SU-DHL-6 (cell line): Measurements from ENCODE around the gene CCNY.

Experiments
- CTCF ChIP-seq: fragments of 200-600 bp; sonication (generic); IDR thresholded peaks from one replicate; pipeline ENCODE4 v1.5.1; 2017; ENCODE audit warnings: antibody characterized with exemption, mild to moderate bottlenecking, low read length, moderate library complexity; ENCODE audit not compliant: insufficient read depth, poor library complexity, severe bottlenecking
- EZH2phosphoT487 ChIP-seq: fragments of 200-600 bp; sonication (generic), shearing (Covaris generic); conservative IDR thresholded peaks from 2 replicates; pipeline ENCODE4 v1.6.1; 2018; ENCODE audit warnings: mild to moderate bottlenecking, antibody characterized with exemption, low read length, moderate library complexity, mixed read lengths

DNA sequence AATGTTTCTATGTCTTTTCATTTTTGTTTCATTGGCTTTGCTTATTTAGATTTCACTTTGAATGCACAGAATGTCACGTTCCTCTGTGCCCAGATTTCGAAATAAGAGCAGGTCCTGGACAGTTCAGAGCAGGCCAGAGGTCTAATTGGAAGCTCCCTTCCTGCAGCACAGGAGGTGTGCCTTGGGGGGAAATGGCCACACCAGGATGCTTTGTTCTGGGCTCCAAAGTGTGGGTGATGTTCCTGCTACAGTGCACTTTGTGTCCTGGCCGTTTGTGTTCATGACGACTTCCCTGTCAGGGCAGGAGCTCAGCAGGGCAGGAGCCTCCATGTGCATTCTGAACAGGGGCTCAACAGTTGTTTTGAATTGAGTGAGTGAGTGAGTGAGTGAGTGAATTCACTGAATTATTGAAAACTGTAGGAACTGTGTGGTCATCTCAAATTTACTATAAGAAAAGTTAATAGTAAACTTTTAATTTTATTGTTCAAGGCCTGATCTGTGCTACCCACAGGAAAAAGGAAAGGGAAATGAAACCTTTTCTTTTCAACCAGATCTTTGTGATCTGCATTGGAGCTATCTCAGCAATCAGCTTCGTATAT lies 159.3 kb downstream of the CCNY start:
- TF ChIP-seq CTCF (no peak), EZH2phosphoT487 (no peak)
